ENCODE results near the gene ATXN1. TPM values are rescaled to one million over a fixed set of nuclear protein-coding genes. Genes with fewer than 3 reads are reported as not detected.

ATXN1 gene
- total RNA-seq, 2 donors from 2014 or later = 41.0 to 115 TPM

- Mint-ChIP-seq H3K4me3 (no peak overlapping the region), H3K36me3 (ENCODE audit: low read depth) (peaks cover 69% of the 10 kb centered on the region), H3K27me3 (no peaks in the 10 kb centered on the region), H3K9me3 (no peaks in the 10 kb centered on the region), H3K27ac (no peak overlapping the region), H3K4me1 (no peaks in the 10 kb centered on the region)
- no peak for ATAC-seq (replicated peaks)
Observed at GRCh38 chr6:16302721-16303552, 458.3 kb downstream of the ATXN1 start.

DNA sequence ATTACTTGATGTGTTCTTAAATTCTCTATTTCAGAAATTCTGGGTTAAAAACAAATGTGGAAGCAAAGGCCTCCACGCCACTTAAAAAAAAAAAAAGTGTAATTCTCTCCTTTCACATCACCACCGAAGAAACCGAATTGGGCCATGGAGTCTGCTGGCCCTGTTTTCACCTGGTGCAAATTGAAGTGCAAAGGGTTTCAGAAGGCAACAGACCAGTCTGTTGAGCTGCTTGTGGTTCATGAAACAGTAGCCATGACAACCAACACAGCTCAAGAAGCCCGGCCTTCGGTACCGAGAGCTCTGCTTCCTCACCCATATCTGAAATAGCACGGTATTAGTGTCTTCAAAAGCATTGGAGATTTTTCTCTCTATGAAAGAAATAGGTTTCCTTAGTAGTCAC lies 459.7 kb downstream of the ATXN1 start:
- H3K9me3 Mint-ChIP-seq = no peaks in the 10 kb centered on the region
- H3K4me1 Mint-ChIP-seq = no peaks in the 10 kb centered on the region
- H3K27ac Mint-ChIP-seq = no peak overlapping the region
- H3K4me3 Mint-ChIP-seq = no peak overlapping the region
- H3K27me3 Mint-ChIP-seq = no peaks in the 10 kb centered on the region
- H3K36me3 Mint-ChIP-seq (ENCODE audit: low read depth) = peaks cover 57% of the 10 kb centered on the region
- no peak for ATAC-seq (replicated peaks)

DNA sequence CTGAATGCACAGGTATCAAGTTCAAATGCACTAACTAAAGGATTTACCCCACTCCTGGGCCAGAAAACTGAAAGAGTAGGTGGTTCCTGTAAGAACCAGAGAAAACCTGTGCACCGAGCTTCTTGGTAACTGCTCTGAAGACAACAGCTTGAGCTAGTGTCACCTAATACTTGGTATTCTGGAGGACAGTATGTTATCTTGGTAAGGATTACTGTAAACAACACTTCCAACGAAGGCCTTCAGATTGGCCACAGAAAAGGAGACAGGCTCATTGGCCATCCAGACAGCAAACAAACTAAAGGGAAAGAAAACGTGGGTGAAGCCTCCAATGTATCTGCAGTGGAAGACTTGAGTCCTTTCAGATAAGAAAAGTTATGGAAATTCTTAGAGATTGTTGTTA lies 461.4 kb downstream of the ATXN1 start:
- peaks cover 4% of the 10 kb centered on the region for H3K4me1 Mint-ChIP-seq
- H3K4me3 Mint-ChIP-seq = no peak overlapping the region
- H3K36me3 Mint-ChIP-seq (ENCODE audit: low read depth) = peaks cover 43% of the 10 kb centered on the region
- H3K27ac Mint-ChIP-seq = no peak overlapping the region
- H3K9me3 Mint-ChIP-seq = no peaks in the 10 kb centered on the region
- no peaks in the 10 kb centered on the region for H3K27me3 Mint-ChIP-seq
- ATAC-seq (replicated peaks) = no peak

DNA sequence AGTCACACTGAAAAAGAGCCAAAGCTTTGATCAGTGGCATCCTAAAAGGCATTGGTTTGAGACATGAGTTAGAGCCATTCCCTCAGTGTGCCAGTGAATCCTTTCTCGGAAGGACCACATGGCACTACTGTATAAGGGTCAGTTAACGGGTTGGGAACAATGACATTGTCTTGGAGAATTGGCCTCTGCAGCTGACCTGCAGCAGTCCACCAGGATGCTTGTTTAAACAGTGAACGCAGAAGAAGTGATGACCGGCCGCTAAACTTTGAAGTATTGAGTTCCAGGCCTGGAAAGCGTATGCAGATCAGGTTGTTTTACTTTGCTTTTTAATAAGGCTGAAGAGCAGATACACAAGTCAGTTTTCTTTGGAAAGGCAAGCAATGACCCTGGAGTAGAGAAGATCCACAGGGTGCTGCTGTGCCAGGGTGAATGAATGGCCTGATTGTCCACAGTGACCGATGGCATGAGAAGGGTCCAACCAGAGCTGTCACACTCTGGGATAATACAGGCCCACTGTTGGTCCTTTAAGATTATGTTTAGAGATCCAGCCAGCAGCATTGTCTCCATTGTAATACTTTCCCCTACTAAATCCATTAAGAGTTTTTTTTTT lies 465.1 kb downstream of the ATXN1 start:
- no peak for ATAC-seq (replicated peaks)
- Mint-ChIP-seq H3K4me3 (no peak overlapping the region), H3K36me3 (ENCODE audit: low read depth) (peaks cover 7% of the 10 kb centered on the region)

DNA sequence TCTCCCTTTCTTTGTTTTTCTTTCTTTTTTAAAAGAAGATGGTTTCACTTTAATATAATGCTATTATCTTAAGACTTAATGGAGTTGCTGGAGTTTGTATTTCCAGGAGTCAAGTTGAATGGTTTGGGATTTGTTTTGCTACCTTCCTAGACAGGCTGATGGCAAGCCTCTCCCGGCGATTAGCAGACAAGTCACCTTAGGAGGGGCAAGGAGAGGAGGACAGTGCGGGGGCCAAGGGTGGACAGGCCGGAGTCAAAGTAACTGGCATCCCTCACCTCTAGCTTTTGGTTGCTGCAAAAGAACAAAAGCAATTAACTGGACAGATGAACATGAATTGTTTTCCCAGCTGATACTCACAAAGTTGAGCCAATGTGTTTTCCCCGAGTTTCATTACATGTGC lies 465.8 kb downstream of the ATXN1 start:
- H3K4me1 Mint-ChIP-seq = peaks cover 4% of the 10 kb centered on the region
- H3K27ac Mint-ChIP-seq = no peak overlapping the region
- no peaks in the 10 kb centered on the region for H3K36me3 Mint-ChIP-seq (ENCODE audit: low read depth)
- no peaks in the 10 kb centered on the region for H3K9me3 Mint-ChIP-seq
- no peak overlapping the region for H3K4me3 Mint-ChIP-seq
- no peak for ATAC-seq (replicated peaks)
- H3K27me3 Mint-ChIP-seq = no peaks in the 10 kb centered on the region

More for the DNA sequence above, 465.1 kb downstream of the ATXN1 start:
- Mint-ChIP-seq H3K4me1 (peaks cover 4% of the 10 kb centered on the region), H3K9me3 (no peaks in the 10 kb centered on the region), H3K27ac (no peak overlapping the region), H3K27me3 (no peaks in the 10 kb centered on the region)

- no peak for ATAC-seq (replicated peaks)
- H3K36me3 Mint-ChIP-seq (ENCODE audit: low read depth) = no peaks in the 10 kb centered on the region
- peaks cover 4% of the 10 kb centered on the region for H3K4me1 Mint-ChIP-seq
- H3K4me3 Mint-ChIP-seq = no peak overlapping the region
- H3K27ac Mint-ChIP-seq = no peak overlapping the region
- no peaks in the 10 kb centered on the region for H3K27me3 Mint-ChIP-seq
- no peaks in the 10 kb centered on the region for H3K9me3 Mint-ChIP-seq
Observed at GRCh38 chr6:16295060-16295459, 466.2 kb downstream of the ATXN1 start.

DNA sequence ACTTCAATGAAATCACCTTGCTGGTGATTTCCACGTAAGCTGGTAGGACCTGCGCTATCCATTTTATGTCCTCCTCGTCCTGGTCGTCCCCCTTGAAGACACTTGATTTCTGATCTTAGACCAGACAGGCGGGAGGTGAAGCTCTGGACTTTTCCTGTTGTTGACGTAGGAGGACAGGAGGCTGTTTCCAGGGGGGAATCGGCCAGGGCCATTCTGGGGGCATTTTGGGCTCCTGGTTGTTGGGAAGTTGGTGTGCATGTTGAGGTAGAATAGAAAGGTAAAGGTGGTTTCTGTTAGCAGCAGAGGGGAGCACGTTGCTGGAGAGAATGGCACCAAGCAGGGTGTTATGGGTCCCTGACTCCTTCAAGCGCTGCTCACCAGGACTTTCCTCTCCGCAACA lies 466.9 kb downstream of the ATXN1 start:
- H3K36me3 Mint-ChIP-seq (ENCODE audit: low read depth) = no peaks in the 10 kb centered on the region
- H3K27me3 Mint-ChIP-seq = no peaks in the 10 kb centered on the region
- H3K27ac Mint-ChIP-seq = no peak overlapping the region
- no peak for ATAC-seq (replicated peaks)
- H3K4me3 Mint-ChIP-seq = no peak overlapping the region
- peaks cover 4% of the 10 kb centered on the region for H3K4me1 Mint-ChIP-seq
- H3K9me3 Mint-ChIP-seq = no peaks in the 10 kb centered on the region

GRCh38 chr6:16292942-16293341 lies 468.3 kb downstream of the ATXN1 start:
- no peak for ATAC-seq (replicated peaks)
- H3K27ac Mint-ChIP-seq = no peak overlapping the region
- H3K36me3 Mint-ChIP-seq (ENCODE audit: low read depth) = no peaks in the 10 kb centered on the region
- peaks cover 4% of the 10 kb centered on the region for H3K4me1 Mint-ChIP-seq
- no peak overlapping the region for H3K4me3 Mint-ChIP-seq
- no peaks in the 10 kb centered on the region for H3K27me3 Mint-ChIP-seq
- H3K9me3 Mint-ChIP-seq = no peaks in the 10 kb centered on the region

- Mint-ChIP-seq H3K4me1 (peaks cover 4% of the 10 kb centered on the region), H3K27ac (no peak overlapping the region), H3K4me3 (no peak overlapping the region), H3K27me3 (no peaks in the 10 kb centered on the region), H3K36me3 (ENCODE audit: low read depth) (no peaks in the 10 kb centered on the region), H3K9me3 (no peaks in the 10 kb centered on the region)
- ATAC-seq (replicated peaks) = no peak
Observed at GRCh38 chr6:16292432-16292831, 468.8 kb downstream of the ATXN1 start.

GRCh38 chr6:16291739-16292138 lies 469.5 kb downstream of the ATXN1 start:
- Mint-ChIP-seq H3K27me3 (no peaks in the 10 kb centered on the region), H3K4me3 (no peak overlapping the region), H3K4me1 (peaks cover 4% of the 10 kb centered on the region), H3K36me3 (ENCODE audit: low read depth) (no peaks in the 10 kb centered on the region), H3K9me3 (no peaks in the 10 kb centered on the region), H3K27ac (no peak overlapping the region)
- ATAC-seq (replicated peaks) = no peak

GRCh38 chr6:16288163-16288562 lies 473.1 kb downstream of the ATXN1 start:
- no peaks in the 10 kb centered on the region for H3K4me1 Mint-ChIP-seq
- no peak overlapping the region for H3K27ac Mint-ChIP-seq
- no peak for ATAC-seq (replicated peaks)
- H3K9me3 Mint-ChIP-seq = no peaks in the 10 kb centered on the region
- H3K36me3 Mint-ChIP-seq (ENCODE audit: low read depth) = no peaks in the 10 kb centered on the region
- H3K27me3 Mint-ChIP-seq = no peaks in the 10 kb centered on the region
- no peak overlapping the region for H3K4me3 Mint-ChIP-seq

DNA sequence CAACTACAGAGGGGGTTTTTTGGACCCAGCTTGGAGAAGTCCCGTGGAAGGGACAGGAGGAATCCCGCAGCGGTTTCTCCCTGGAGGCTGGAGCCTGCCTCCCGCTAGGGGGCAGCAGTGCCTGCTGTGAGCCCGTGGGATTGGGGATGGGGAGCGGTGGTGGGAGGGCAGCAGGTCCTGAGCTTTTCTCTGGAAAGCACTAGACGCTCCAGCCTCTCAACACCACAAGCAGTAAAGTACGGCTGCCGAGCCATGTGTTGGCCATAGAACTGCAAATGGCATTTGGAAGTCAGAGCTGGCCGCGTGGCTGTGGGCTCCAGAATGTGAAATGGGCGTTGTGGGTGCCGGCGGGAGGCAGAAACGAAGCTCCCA lies 475.1 kb downstream of the ATXN1 start:
- Mint-ChIP-seq H3K36me3 (ENCODE audit: low read depth) (no peaks in the 10 kb centered on the region), H3K27ac (no peak overlapping the region)

GRCh38 chr6:16285467-16286150 lies 475.7 kb downstream of the ATXN1 start:
- Mint-ChIP-seq H3K9me3 (no peaks in the 10 kb centered on the region), H3K36me3 (ENCODE audit: low read depth) (no peaks in the 10 kb centered on the region), H3K4me1 (no peaks in the 10 kb centered on the region), H3K4me3 (no peak overlapping the region), H3K27me3 (no peaks in the 10 kb centered on the region), H3K27ac (no peak overlapping the region)
- peak; percentile 6 for ATAC-seq (replicated peaks)

More for the DNA sequence above, 475.1 kb downstream of the ATXN1 start:
- Mint-ChIP-seq H3K27me3 (no peaks in the 10 kb centered on the region), H3K4me1 (no peaks in the 10 kb centered on the region), H3K4me3 (no peak overlapping the region), H3K9me3 (no peaks in the 10 kb centered on the region)
- peak; percentile 61 for ATAC-seq (replicated peaks)

DNA sequence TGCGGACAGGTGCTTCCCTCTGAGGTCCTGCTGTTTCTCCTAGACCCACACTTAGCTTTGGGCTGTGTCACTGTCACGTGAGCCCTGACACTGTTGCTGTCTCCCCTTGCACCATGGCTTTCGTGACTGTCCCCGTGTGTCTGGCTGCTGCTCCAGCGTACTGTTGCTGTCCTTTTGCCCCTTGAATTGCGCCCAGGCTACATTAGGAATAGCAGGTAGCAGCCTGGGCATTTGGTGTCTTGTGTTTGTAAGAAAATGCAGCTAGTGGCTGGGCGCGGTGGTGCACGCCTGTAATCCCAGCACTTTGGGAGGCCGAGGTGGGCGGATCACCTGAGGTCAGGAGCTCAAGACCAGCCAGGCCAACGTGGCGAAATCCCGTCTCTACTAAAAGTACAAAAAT lies 476.8 kb downstream of the ATXN1 start:
- Mint-ChIP-seq H3K36me3 (ENCODE audit: low read depth) (no peaks in the 10 kb centered on the region), H3K4me3 (no peak overlapping the region), H3K9me3 (no peaks in the 10 kb centered on the region), H3K4me1 (no peaks in the 10 kb centered on the region), H3K27me3 (no peaks in the 10 kb centered on the region), H3K27ac (no peak overlapping the region)
- ATAC-seq (replicated peaks) = no peak

- ATAC-seq (replicated peaks) = no peak
- peaks cover 5% of the 10 kb centered on the region for H3K27me3 Mint-ChIP-seq
Observed at GRCh38 chr6:16282370-16282769, 478.9 kb downstream of the ATXN1 start.

More at GRCh38 chr6:16282370-16282769, 478.9 kb downstream of the ATXN1 start:
- H3K9me3 Mint-ChIP-seq = no peaks in the 10 kb centered on the region
- H3K4me3 Mint-ChIP-seq = no peak overlapping the region
- no peak overlapping the region for H3K27ac Mint-ChIP-seq
- peaks cover 11% of the 10 kb centered on the region for H3K4me1 Mint-ChIP-seq
- H3K36me3 Mint-ChIP-seq (ENCODE audit: low read depth) = no peaks in the 10 kb centered on the region
